ENCODE data around the gene CYB561A3.

CYB561A3 gene

DNA sequence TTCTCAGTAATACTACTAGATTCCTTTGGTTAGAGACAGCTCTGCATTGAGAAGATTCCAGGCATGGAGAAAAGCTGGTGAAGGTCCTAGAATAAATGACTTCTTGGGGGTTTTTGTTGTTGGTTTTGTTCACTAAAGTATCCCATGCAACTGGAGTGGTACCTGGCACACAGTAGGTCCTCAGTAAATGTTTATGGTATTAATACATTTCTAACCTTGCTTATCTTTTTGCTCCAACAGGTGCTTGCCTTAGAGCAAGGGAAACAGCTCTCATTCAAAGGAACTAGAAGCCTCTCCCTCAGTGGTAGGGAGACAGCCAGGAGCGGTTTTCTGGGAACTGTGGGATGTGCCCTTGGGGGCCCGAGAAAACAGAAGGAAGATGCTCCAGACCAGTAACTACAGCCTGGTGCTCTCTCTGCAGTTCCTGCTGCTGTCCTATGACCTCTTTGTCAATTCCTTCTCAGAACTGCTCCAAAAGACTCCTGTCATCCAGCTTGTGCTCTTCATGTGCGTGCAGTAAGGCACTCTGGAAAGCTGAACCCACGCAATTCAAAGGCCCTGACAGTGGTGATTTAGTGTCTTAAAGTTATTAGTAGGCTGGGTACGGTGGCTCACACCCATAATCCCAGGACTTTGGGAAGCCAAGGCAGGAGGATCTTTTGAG, 2.5 kb upstream of the CYB561A3 start:
- Mint-ChIP-seq H3K27me3 (ENCODE audit: low read depth, poor library complexity) (no peaks in the 10 kb centered on the region), H3K4me3 (peak overlapping the region; percentile 97), H3K9me3 (no peaks in the 10 kb centered on the region), H3K27ac (no peak overlapping the region), H3K36me3 (ENCODE audit: low read depth) (peaks cover 44% of the 10 kb centered on the region), H3K4me1 (peaks cover 41% of the 10 kb centered on the region)
- DNase-seq = no peak
- no peak for TF ChIP-seq CTCF (IDR thresholded peaks at IDR 0.05)

GRCh38 chr11:61362542-61362875, 827 bp upstream of the CYB561A3 start:
- H3K27ac Mint-ChIP-seq = peak overlapping the region; percentile 93
- H3K27me3 Mint-ChIP-seq (ENCODE audit: low read depth, poor library complexity) = no peaks in the 10 kb centered on the region
- H3K9me3 Mint-ChIP-seq = no peaks in the 10 kb centered on the region
- DNase-seq = peak; percentile 14
- peaks cover 41% of the 10 kb centered on the region for H3K4me1 Mint-ChIP-seq
- H3K36me3 Mint-ChIP-seq (ENCODE audit: low read depth) = peaks cover 30% of the 10 kb centered on the region
- H3K4me3 Mint-ChIP-seq = peak overlapping the region; percentile 97
- TF ChIP-seq CTCF (IDR thresholded peaks at IDR 0.05) = no peak

DNA sequence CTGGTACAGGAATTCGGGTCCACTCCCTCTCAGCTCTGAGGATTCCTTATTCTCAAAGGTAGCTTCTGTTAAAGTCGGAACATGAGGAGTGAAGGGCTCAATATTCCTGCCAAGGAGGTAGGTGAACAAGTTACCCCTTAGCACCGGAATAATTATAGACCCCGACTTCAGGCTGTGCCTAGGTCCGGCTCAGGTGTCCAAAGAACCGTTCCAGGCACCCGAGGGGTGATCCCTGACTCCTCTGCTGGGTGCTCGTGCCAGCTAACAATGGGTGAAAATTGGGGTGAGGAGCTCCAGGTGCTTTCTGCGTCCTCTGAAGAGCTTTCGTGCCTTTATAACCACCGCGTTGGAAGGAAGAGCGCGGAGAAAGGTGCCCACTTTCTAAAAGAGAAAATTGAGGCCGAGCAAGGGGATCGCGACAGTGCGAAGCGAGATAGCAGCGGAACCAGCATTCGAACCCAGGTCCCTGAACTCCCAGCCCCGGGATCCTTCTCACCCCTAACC, 393 bp downstream of the CYB561A3 start:
- Mint-ChIP-seq H3K4me1 (peaks cover 41% of the 10 kb centered on the region), H3K9me3 (no peaks in the 10 kb centered on the region), H3K27me3 (ENCODE audit: low read depth, poor library complexity) (peaks cover 3% of the 10 kb centered on the region), H3K4me3 (peak overlapping the region; percentile 97), H3K27ac (peak overlapping the region; percentile 93), H3K36me3 (ENCODE audit: low read depth) (peaks cover 18% of the 10 kb centered on the region)
- TF ChIP-seq CTCF (IDR thresholded peaks at IDR 0.05) = no peak
- no peak for DNase-seq

DNA sequence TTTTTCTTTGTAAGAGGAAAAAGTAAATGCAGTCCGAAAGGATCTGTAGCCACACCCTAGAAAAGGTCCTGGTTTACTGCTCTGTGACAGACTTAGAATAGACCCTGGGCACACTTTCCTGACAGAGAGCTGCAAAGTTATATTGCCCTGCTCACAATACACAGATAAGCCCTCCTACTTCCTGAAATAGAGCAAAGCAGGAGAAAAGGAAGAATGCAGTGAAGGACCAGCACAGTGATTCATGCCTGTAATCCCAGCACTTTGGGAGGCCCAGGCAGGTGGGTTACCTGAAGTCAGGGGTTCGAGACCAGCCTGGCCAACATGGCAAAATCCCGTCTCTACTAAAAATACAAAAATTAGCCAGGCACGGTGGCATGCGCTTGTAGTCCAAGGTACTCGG, 2.2 kb downstream of the CYB561A3 start:
- no peak for DNase-seq
- H3K27me3 Mint-ChIP-seq (ENCODE audit: low read depth, poor library complexity) = peaks cover 3% of the 10 kb centered on the region
- H3K9me3 Mint-ChIP-seq = no peaks in the 10 kb centered on the region
- H3K27ac Mint-ChIP-seq = no peak overlapping the region
- H3K4me1 Mint-ChIP-seq = peaks cover 41% of the 10 kb centered on the region
- H3K4me3 Mint-ChIP-seq = peak overlapping the region; percentile 97
- TF ChIP-seq CTCF (IDR thresholded peaks at IDR 0.05) = no peak
- H3K36me3 Mint-ChIP-seq (ENCODE audit: low read depth) = peaks cover 17% of the 10 kb centered on the region

- no peak for DNase-seq
- no peak overlapping the region for H3K4me3 Mint-ChIP-seq
- H3K27me3 Mint-ChIP-seq (ENCODE audit: low read depth, poor library complexity) = peaks cover 3% of the 10 kb centered on the region
- H3K9me3 Mint-ChIP-seq = no peaks in the 10 kb centered on the region
- H3K27ac Mint-ChIP-seq = no peak overlapping the region
- H3K4me1 Mint-ChIP-seq = peaks cover 36% of the 10 kb centered on the region
- peaks cover 8% of the 10 kb centered on the region for H3K36me3 Mint-ChIP-seq (ENCODE audit: low read depth)
- TF ChIP-seq CTCF (IDR thresholded peaks at IDR 0.05) = no peak
These were observed 3.1 kb downstream of the CYB561A3 start for GRCh38 chr11:61358566-61358965.

DNA sequence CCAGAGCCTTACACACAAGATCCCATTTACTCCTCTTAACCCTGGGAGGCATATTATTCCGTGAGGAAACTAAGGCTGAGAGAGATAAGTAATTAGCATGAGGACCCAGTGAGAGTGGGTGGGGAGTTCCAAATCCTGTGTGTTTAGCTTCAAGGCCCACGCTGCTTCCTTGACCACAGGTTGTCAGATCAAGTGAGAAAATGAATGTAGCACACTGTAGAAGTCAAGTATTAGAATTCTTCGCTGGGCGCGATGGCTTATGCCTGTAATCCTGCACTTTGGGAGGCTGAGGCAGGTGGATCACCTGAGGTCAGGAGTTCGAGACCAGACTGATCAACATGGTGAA, 3.8 kb downstream of the CYB561A3 start:
- peaks cover 4% of the 10 kb centered on the region for H3K36me3 Mint-ChIP-seq (ENCODE audit: low read depth)
- H3K27me3 Mint-ChIP-seq (ENCODE audit: low read depth, poor library complexity) = peaks cover 5% of the 10 kb centered on the region
- H3K4me1 Mint-ChIP-seq = peaks cover 29% of the 10 kb centered on the region
- TF ChIP-seq CTCF (IDR thresholded peaks at IDR 0.05) = no peak
- no peaks in the 10 kb centered on the region for H3K9me3 Mint-ChIP-seq
- no peak overlapping the region for H3K4me3 Mint-ChIP-seq
- peak overlapping the region; percentile 10 for H3K27ac Mint-ChIP-seq
- no peak for DNase-seq
